Spleen (tissue), 13 donors: ENCODE data around the gene DHRS7. TPM values are rescaled to one million over a fixed set of nuclear protein-coding genes. Genes with fewer than 3 reads are reported as not detected.
A peak's percentile ranks its signal among the peaks of the same experiment; 100 is the strongest.

Experiments
- DNase-seq: peaks from one replicate; pipeline ENCODE4 v3.0.0-alpha.2; 2020
- H3K27ac ChIP-seq, 8 donors: fragments of 200-600 bp; sonication (generic) in 7 of 8; 1 replicate in 4 of 8; 2 replicates in 4 of 8; pipeline versions ENCODE4 v1.5.0 to v1.8.0; 2016 to 2021; ENCODE audit warnings: inconsistent platforms in 4 of 8, mild to moderate bottlenecking in 4 of 8, moderate library complexity in 1 of 8
- H3K27me3 ChIP-seq, 7 donors: fragments of 200-600 bp; sonication (generic) in 6 of 7; replicated peaks in 1 of 7; 1 replicate in 4 of 7; 2 replicates in 3 of 7; pipeline versions ENCODE4 v1.5.0 to v1.8.0; 2016 to 2021; ENCODE audit warnings: inconsistent platforms in 3 of 7, mild to moderate bottlenecking in 1 of 7
- H3K36me3 ChIP-seq, 6 donors: fragments of 200-600 bp; sonication (generic) in 5 of 6; 1 replicate in 4 of 6; 2 replicates in 2 of 6; pipeline versions ENCODE4 v1.5.0 to v1.8.0; 2016 to 2021; ENCODE audit warnings: inconsistent platforms in 2 of 6
- H3K4me1 ChIP-seq, 6 donors: fragments of 200-600 bp; sonication (generic) in 5 of 6; 1 replicate in 3 of 6; 2 replicates in 3 of 6; pipeline versions ENCODE4 v1.5.0 to v1.8.0; 2016 to 2021; ENCODE audit warnings: inconsistent platforms in 3 of 6
- H3K4me3 ChIP-seq, 8 donors: fragments of 200-600 bp; sonication (generic) in 7 of 8; 1 replicate in 4 of 8; 2 replicates in 4 of 8; pipeline versions ENCODE4 v1.5.0 to v1.8.0; 2016 to 2021; ENCODE audit warnings: inconsistent platforms in 4 of 8, mild to moderate bottlenecking in 4 of 8, moderate library complexity in 2 of 8
- H3K9me3 ChIP-seq, 8 donors: fragments of 200-600 bp; sonication (generic) in 7 of 8; 1 replicate in 4 of 8; 2 replicates in 4 of 8; pipeline versions ENCODE4 v1.5.0 to v1.8.0; 2016 to 2021; ENCODE audit warnings: inconsistent platforms in 4 of 8
- POLR2A ChIP-seq, 3 donors: fragments of 450-650 bp; IDR thresholded peaks; one replicate each; pipeline ENCODE4 v1.5.1; 2017; ENCODE audit warnings: antibody characterized with exemption in 3 of 3, mild to moderate bottlenecking in 1 of 3
- POLR2AphosphoS5 ChIP-seq, 3 donors: sonication (generic); formaldehyde crosslinking; IDR thresholded peaks; one replicate each; pipeline ENCODE4 v1.5.1; 2017; ENCODE audit warnings: antibody characterized with exemption in 3 of 3
- WGBS, 5 donors: extraction: QIAGEN DNeasy Blood & Tissue Kit in 3 of 5; methylation state at CpG; one replicate each; pipeline versions ENCODE4 v1.1.5 to v1.1.7; 2013 to 2018; 5-methylcytosine and 5-hydroxymethylcytosine counted together
- intact Hi-C: fragments of 100-400 bp; cut with DNase I; formaldehyde crosslinking; loops from one replicate; pipeline ENCODE4 v1.15.0; 2023; ENCODE audit warnings: low total_unique reads
- long read RNA-seq, 2 donors: transcript quantifications; one replicate each; lab custom pipeline, GENCODE V29; 2026
- polyA plus RNA-seq, 3 donors: library from polyadenylated mRNA; stranded (reverse); fragments of 200-250 nt; gene quantifications; one replicate each; pipeline ENCODE4 v1.2.1, GENCODE V29; 2013
- total RNA-seq, 7 donors: library from RNA; depleted of rRNA in 3 of 7; stranded (reverse); fragments of >200 nt in 3 of 7; fragmentation: NEBNext Ultra II Directional in 4 of 7; extraction: Animal tissue kit (Norgen Biotek cat#: 25700) in 4 of 7; gene quantifications; one replicate each; pipeline versions ENCODE4 v1.1.0 to v1.2.1, GENCODE V29; 2016 to 2021
- TF ChIP-seq, protein P1 (sequence below), 11 experiments: fragments of 200-600 bp in 7 of 11; fragments of 450-650 bp in 4 of 11; sonication (generic) in 4 of 11; IDR thresholded peaks in 8 of 11; conservative IDR thresholded peaks in 3 of 11; 1 replicate in 7 of 11; 2 replicates in 4 of 11; pipeline versions ENCODE4 v1.4.0 to v1.8.0; 2016 to 2021; ENCODE audit warnings: antibody characterized with exemption in 11 of 11, inconsistent platforms in 4 of 11, mild to moderate bottlenecking in 1 of 11
- donor health status: healthy with polysubstance abuse.
- donor health status: DM: no; HTN: no; CAD: no; lungs with moderate emphysema.
- donor health status: DM: no; HTN: no; CAD: no.
- donor health status: Bipolar disorder and iron deficiency.
- donor health status: healthy.
- donor health status: DM: no; HTN: no; CAD: no.
- donor health status: DM: yes; HTN: yes; CAD: no.

DHRS7 gene, protein sequence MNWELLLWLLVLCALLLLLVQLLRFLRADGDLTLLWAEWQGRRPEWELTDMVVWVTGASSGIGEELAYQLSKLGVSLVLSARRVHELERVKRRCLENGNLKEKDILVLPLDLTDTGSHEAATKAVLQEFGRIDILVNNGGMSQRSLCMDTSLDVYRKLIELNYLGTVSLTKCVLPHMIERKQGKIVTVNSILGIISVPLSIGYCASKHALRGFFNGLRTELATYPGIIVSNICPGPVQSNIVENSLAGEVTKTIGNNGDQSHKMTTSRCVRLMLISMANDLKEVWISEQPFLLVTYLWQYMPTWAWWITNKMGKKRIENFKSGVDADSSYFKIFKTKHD
- total RNA-seq (10 to 100 TPM; 47.5 to 93.1 (median 56.2) TPM), polyA plus RNA-seq (10 to 100 TPM; 30.0 to 32.1 (median 30.8) TPM)
- long read RNA-seq, donor 1, transcript DHRS7-209 (7 exons, 1,322 nt) = major isoform, 23 of 30 reads
- long read RNA-seq, donor 1, partial matches to known transcripts = 0 of 30 reads
- long read RNA-seq, donor 1, other reads (novel, unspliced or antisense) = 0 of 30 reads
- long read RNA-seq, donor 2, transcript DHRS7-209 (7 exons, 1,322 nt) = major isoform, 25 of 31 reads
- long read RNA-seq, donor 2, partial matches to known transcripts = 0 of 31 reads
- long read RNA-seq, donor 2, other reads (novel, unspliced or antisense) = 0 of 31 reads

- intact Hi-C loops = loop anchor here (5.0 kb wide), 1 partner anchor 73 kb away; the partner anchor contains the start of gene PCNX4
- peak; percentile 98 for DNase-seq
- Histone ChIP-seq H3K36me3 (no peaks in the 10 kb centered on the region), H3K27ac (peak within 1 kb of the TSS; percentile 96 to 99 (median 98)), H3K4me3 (peak within 1 kb of the TSS; percentile 68 to 95 (median 84)), H3K27me3 (no peaks in the 10 kb centered on the region), H3K4me1 (peaks cover 9 to 63% (median 38%) of the 10 kb centered on the region in 6 donors), H3K9me3 (no peaks in the 10 kb centered on the region)
- WGBS, 5 donors = 0 to 1% (median 1%) methylated on average over 47 to 68 of the region's 68 CpGs
- TF ChIP-seq, protein P1, sequence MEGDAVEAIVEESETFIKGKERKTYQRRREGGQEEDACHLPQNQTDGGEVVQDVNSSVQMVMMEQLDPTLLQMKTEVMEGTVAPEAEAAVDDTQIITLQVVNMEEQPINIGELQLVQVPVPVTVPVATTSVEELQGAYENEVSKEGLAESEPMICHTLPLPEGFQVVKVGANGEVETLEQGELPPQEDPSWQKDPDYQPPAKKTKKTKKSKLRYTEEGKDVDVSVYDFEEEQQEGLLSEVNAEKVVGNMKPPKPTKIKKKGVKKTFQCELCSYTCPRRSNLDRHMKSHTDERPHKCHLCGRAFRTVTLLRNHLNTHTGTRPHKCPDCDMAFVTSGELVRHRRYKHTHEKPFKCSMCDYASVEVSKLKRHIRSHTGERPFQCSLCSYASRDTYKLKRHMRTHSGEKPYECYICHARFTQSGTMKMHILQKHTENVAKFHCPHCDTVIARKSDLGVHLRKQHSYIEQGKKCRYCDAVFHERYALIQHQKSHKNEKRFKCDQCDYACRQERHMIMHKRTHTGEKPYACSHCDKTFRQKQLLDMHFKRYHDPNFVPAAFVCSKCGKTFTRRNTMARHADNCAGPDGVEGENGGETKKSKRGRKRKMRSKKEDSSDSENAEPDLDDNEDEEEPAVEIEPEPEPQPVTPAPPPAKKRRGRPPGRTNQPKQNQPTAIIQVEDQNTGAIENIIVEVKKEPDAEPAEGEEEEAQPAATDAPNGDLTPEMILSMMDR (IDR thresholded peaks at IDR 0.05 in 8 of 11, conservative IDR thresholded peaks at IDR 0.05 in 3 of 11) = peak in 9 of 11 experiments; percentile 1 to 72 (median 57)
- TF ChIP-seq POLR2A (IDR thresholded peaks at IDR 0.05) = peak in 2 of 3 donors; percentile 28 to 45
- TF ChIP-seq POLR2AphosphoS5 (IDR thresholded peaks at IDR 0.05) = peak; percentile 84 to 94 (median 92)
Observed at GRCh38 chr14:60164712-60165546, at the start of gene DHRS7. TSS of gene DHRS7 (minus strand) at chr14:60165398. CDS start at chr14:60165309, 89 bp downstream.

DNA sequence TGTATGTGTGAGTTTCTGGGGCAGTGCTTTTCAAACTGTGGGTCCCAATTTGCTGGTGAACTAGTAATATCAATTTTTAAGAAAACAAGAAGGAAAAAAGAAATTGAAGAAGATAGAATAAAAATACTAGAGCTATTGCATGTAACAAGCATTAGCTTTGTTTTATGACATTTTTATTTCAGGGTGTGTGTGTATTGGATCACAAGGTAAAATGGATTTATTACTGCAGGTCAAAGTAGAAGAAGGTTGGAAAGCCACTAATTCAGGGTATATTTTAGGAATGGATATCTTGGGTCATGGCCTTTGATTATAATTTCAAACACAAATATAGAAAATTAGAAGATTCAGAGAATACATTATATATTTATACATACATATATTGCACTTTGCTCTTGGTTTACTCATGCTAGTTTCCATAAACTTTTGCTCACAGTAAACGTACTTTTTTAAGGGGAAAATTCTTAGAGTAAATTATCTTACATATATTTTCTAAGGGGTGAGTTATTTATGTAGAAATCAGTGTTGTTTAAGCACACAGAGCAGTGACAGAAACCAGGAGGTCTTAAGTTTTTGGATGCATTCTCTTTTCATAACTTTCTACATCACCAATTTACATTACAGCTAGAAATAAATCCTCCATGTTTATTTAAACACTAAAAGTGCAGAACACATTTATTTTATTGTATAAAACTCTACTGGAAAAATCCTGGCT is 49.4 kb upstream of the DHRS7 start:
- peaks cover 0 to 10% (median 4%) of the 10 kb centered on the region in 6 donors for H3K4me1 ChIP-seq
- no peak overlapping the region for H3K4me3 ChIP-seq
- H3K27me3 ChIP-seq = no peaks in the 10 kb centered on the region
- intact Hi-C loops = no loop called here
- H3K9me3 ChIP-seq = no peaks in the 10 kb centered on the region
- no peak for DNase-seq
- no peak overlapping the region for H3K27ac ChIP-seq
- H3K36me3 ChIP-seq = no peaks in the 10 kb centered on the region
- TF ChIP-seq POLR2AphosphoS5 (IDR thresholded peaks at IDR 0.05) = no peak
- no peak for TF ChIP-seq POLR2A (IDR thresholded peaks at IDR 0.05)
- TF ChIP-seq, protein P1 (IDR thresholded peaks at IDR 0.05 in 8 of 11, conservative IDR thresholded peaks at IDR 0.05 in 3 of 11) = no peak
- WGBS, 5 donors = 57 to 79% (median 68%) methylated on average over 1 of the region's 1 CpG

DNA sequence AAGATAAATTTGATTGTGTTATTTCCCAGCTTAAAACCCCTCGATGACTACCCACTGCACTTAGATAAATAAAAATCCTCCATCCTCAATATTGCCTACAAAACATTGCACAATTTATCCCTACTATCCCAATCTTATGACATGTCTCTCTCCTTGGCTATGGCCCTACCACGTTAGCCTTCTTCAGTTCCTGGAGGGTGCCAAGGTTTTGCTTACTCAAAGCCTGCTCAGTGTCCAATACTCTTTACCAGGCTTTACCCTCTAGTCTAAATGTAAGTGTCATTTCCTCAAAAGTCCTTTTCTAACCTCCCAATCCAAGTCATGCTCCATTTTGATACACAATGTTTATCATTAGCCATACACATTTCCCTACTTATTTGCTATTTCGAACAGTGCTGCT is 48.8 kb upstream of the DHRS7 start:
- H3K27me3 ChIP-seq = no peaks in the 10 kb centered on the region
- TF ChIP-seq POLR2AphosphoS5 (IDR thresholded peaks at IDR 0.05) = no peak
- DNase-seq = no peak
- no peaks in the 10 kb centered on the region for H3K9me3 ChIP-seq
- WGBS, 5 donors = 88 to 97% (median 94%) methylated on average over 3 of the region's 3 CpGs
- intact Hi-C loops = no loop called here
- H3K36me3 ChIP-seq = no peaks in the 10 kb centered on the region
- H3K4me3 ChIP-seq = no peak overlapping the region
- H3K4me1 ChIP-seq = peaks cover 0 to 10% (median 4%) of the 10 kb centered on the region in 6 donors
- no peak overlapping the region for H3K27ac ChIP-seq
